ENCODE results near the gene ATP2A1.
A peak's percentile ranks its signal among the peaks of the same experiment; 100 is the strongest.
"Not testable (repeated sequence)": the region's sequence is repeated elsewhere in the genome, so short reads cannot be mapped to it uniquely, and the experiment has no call there.

Gene ATP2A1

GRCh38 chr16:28935924-28936783 lies 57.9 kb downstream of the ATP2A1 start:
- ATAC-seq (peak; percentile 99), DNase-seq (peak; percentile 88)

GRCh38 chr16:28936784-28937155 lies 58.5 kb downstream of the ATP2A1 start:
- ATAC-seq (no peak), DNase-seq (no peak)

- ATAC-seq (no peak), DNase-seq (no peak)
Observed at GRCh38 chr16:28937222-28937876, 59.1 kb downstream of the ATP2A1 start.

GRCh38 chr16:28938721-28939120 lies 60.4 kb downstream of the ATP2A1 start:
- DNase-seq (no peak), ATAC-seq (no peak)

GRCh38 chr16:28939825-28940224 lies 61.5 kb downstream of the ATP2A1 start:
- DNase-seq, ATAC-seq: not testable (repeated sequence)

GRCh38 chr16:28943281-28943680 lies 65.0 kb downstream of the ATP2A1 start:
- ATAC-seq (no peak), DNase-seq (no peak)

GRCh38 chr16:28946681-28947080 lies 68.4 kb downstream of the ATP2A1 start:
- DNase-seq (no peak), ATAC-seq (no peak)

GRCh38 chr16:28950648-28951409 lies 72.5 kb downstream of the ATP2A1 start, which contains the start of gene NFATC2IP:
NFATC2IP (plus strand) TSS chr16:28950937; CDS start chr16:28951012, 75 bp downstream.
- ATAC-seq: peak; percentile 99
- DNase-seq: peak; percentile 99

- no peak for DNase-seq
Observed at GRCh38 chr16:28951410-28951943, 73.2 kb downstream of the ATP2A1 start.

More at GRCh38 chr16:28951410-28951943, 73.2 kb downstream of the ATP2A1 start:
- no peak for ATAC-seq
